HepG2 (cell line): ENCODE measurements around the gene ZNF367. TPM values are rescaled to one million over a fixed set of nuclear protein-coding genes. Genes with fewer than 3 reads are reported as not detected.

Experiments
- ATAC-seq: fragments of 200-7000 bp; cut with Tn5 transposase; 3 replicates; pipeline ENCODE4 v1.9.1; 2020; ENCODE audit warnings: mild to moderate bottlenecking, moderate library complexity
- BruUV-seq: library from RNA; stranded (reverse); fragments of 400-500 nt; replicated peaks from 2 replicates; lab custom pipeline; 2021; lab: Mats Ljungman, UMichigan
- CTCF ChIA-PET: fragments of 300-600 bp; formaldehyde crosslinking; extraction: SDS; loops from one replicate; lab custom pipeline; 2021; ENCODE audit warnings: low total read pairs, inconsistent platforms, low intra/inter-chr PET ratio; lab: Yijun Ruan, JAX
- POLR2A ChIA-PET: fragments of 350-600 bp; sonication (Branson Sonifier 250); formaldehyde crosslinking; loops from one replicate; lab custom pipeline; 2020; ENCODE audit warnings: antibody characterized with exemption, inconsistent platforms; lab: Yijun Ruan, JAX
- DNase-seq: peaks from one replicate; pipeline ENCODE4 v3.0.0-alpha.2; 2015; ENCODE audit warnings: low spot score
- FAIRE-seq: peaks from 3 replicates; lab custom pipeline; 2011; peaks lifted over from hg19 to GRCh38; lab: Jason Lieb, UNC
- H2AFZ ChIP-seq: one replicate; pipeline ENCODE4 v1.6.1; 2011; ENCODE audit warnings: low read length, inconsistent platforms
- H3K27ac ChIP-seq: fragments of 300-600 bp; 3 replicates; pipeline ENCODE4 v1.8.0; 2011; ENCODE audit warnings: mixed run types, mild to moderate bottlenecking, mixed read lengths, low read length, inconsistent platforms; ENCODE audit not compliant: insufficient read depth; ENCODE audit errors: extremely low read length
- H3K27me3 ChIP-seq, 2 experiments: fragments of 200-600 bp in 1 of 2; 2 replicates in 1 of 2; 3 replicates in 1 of 2; pipeline versions ENCODE4 v1.6.0 to v1.8.0; 2011; ENCODE audit warnings: low read length in 2 of 2, mild to moderate bottlenecking in 2 of 2, moderate library complexity in 2 of 2, inconsistent platforms in 1 of 2; ENCODE audit not compliant: insufficient read depth in 2 of 2, control insufficient read depth in 1 of 2
- H3K36me3 ChIP-seq, 2 experiments: fragments of 200-600 bp in 1 of 2; replicated peaks in 1 of 2; 2 replicates in 1 of 2; 3 replicates in 1 of 2; pipeline versions ENCODE4 v1.5.1 to v1.8.0; 2011; ENCODE audit warnings: low read length in 2 of 2, inconsistent platforms in 1 of 2; ENCODE audit not compliant: insufficient read depth in 2 of 2, control insufficient read depth in 1 of 2
- H3K4me1 ChIP-seq: 2 replicates; pipeline ENCODE4 v1.5.1; 2012; ENCODE audit warnings: low read length, inconsistent platforms; ENCODE audit not compliant: insufficient read depth
- H3K4me2 ChIP-seq: 2 replicates; pipeline ENCODE4 v1.6.0; 2011; ENCODE audit warnings: low read depth, low read length, inconsistent platforms
- H3K4me3 ChIP-seq, 3 experiments: fragments of 200-600 bp in 1 of 3; sonication (generic), shearing (Covaris generic) in 1 of 3; replicated peaks in 1 of 3; 2 replicates each; pipeline ENCODE4 v1.5.1; 2011 to 2016; ENCODE audit warnings: low read length in 3 of 3, inconsistent platforms in 2 of 3, low read depth in 2 of 3, mild to moderate bottlenecking in 2 of 3, control low read depth in 1 of 3, mixed read lengths in 1 of 3; ENCODE audit not compliant: insufficient read depth in 1 of 3
- H3K79me2 ChIP-seq: one replicate; pipeline ENCODE4 v1.6.1; 2011; ENCODE audit warnings: low read length, inconsistent platforms; ENCODE audit not compliant: insufficient read depth
- H3K9ac ChIP-seq: 2 replicates; pipeline ENCODE4 v1.6.0; 2011; ENCODE audit warnings: mild to moderate bottlenecking, low read depth, low read length, inconsistent platforms; ENCODE audit not compliant: insufficient read depth
- H3K9me3 ChIP-seq: 2 replicates; pipeline ENCODE4 v1.5.1; 2012; ENCODE audit warnings: mild to moderate bottlenecking, low read length
- H4K20me1 ChIP-seq: 2 replicates; pipeline ENCODE4 v1.6.0; 2011; ENCODE audit warnings: inconsistent platforms, mild to moderate bottlenecking, low read length, moderate library complexity; ENCODE audit not compliant: insufficient read depth
- NFYB ChIP-seq: sonication (generic); formaldehyde crosslinking; IDR thresholded peaks from 2 replicates; pipeline ENCODE4 v1.4.0; 2020; ENCODE audit warnings: missing genetic modification reagents
- RBM39 ChIP-seq: fragments of 200-400 bp; formaldehyde crosslinking; IDR thresholded peaks from one replicate; pipeline ENCODE4 v1.6.1; 2018; ENCODE audit warnings: antibody characterized with exemption, mild to moderate bottlenecking, low read depth, low read length; ENCODE audit not compliant: poor library complexity, severe bottlenecking
- THRA ChIP-seq: sonication (generic); formaldehyde crosslinking; IDR thresholded peaks from 2 replicates; pipeline ENCODE4 v1.4.0; 2020; ENCODE audit warnings: missing genetic modification reagents, borderline replicate concordance
- ZKSCAN1 ChIP-seq: fragments of 150-350 bp; IDR thresholded peaks from 2 replicates; pipeline ENCODE4 v1.6.1; 2014; ENCODE audit warnings: low read length
- ZNF275 ChIP-seq: sonication (generic); formaldehyde crosslinking; IDR thresholded peaks from 2 replicates; pipeline ENCODE4 v1.8.0; 2022; ENCODE audit warnings: missing genetic modification reagents, mild to moderate bottlenecking, inconsistent platforms, borderline replicate concordance
- ZNF784 ChIP-seq: sonication (generic); formaldehyde crosslinking; IDR thresholded peaks from 2 replicates; pipeline ENCODE4 v1.5.1; 2020; ENCODE audit warnings: missing genetic modification reagents, mild to moderate bottlenecking, borderline replicate concordance
- WGBS: methylation state at CpG from one replicate; pipeline ENCODE4 v1.1.6; 2017; ENCODE audit warnings: low lambda C conversion rate; 5-methylcytosine and 5-hydroxymethylcytosine counted together
- in situ Hi-C: cut with HindIII; loops from 2 replicates; pipeline ENCODE4 v1.10.0; 2017; ENCODE audit warnings: low pct_unique_long_range_greater_than_20kb; ENCODE audit not compliant: extremely low pct_ligation_motif_present
- intact Hi-C: fragments of 100-400 bp; cut with micrococcal nuclease; formaldehyde crosslinking; loops from one replicate; pipeline ENCODE4 v1.10.0; 2022; ENCODE audit not compliant: unreplicated experiment
- polyA plus RNA-seq, 8 experiments: library from polyadenylated mRNA; depleted of rRNA in 3 of 8; stranded (reverse) in 7 of 8; unstranded in 1 of 8; fragments of >200 nt; fragmentation: Illumina TruSeq in 4 of 8; extraction: Trizol in 4 of 8; gene quantifications; 2 replicates each; pipeline versions ENCODE4 v1.2.1 to v1.2.3, GENCODE V29; 2011 to 2016; ENCODE audit warnings: low read depth in 4 of 8, missing spikeins in 1 of 8, mixed read lengths in 1 of 8; ENCODE audit not compliant: insufficient read depth in 1 of 8
- total RNA-seq, 5 experiments: library from RNA; depleted of rRNA; stranded (reverse); fragments of >200 nt; fragmentation: Illumina TruSeq; extraction: Trizol; gene quantifications; 2 replicates each; pipeline ENCODE4 v1.2.3, GENCODE V29; 2016; ENCODE audit warnings: low read depth in 1 of 5
- TF ChIP-seq, protein P1 (sequence below), 2 experiments: sonication (generic) in 1 of 2; formaldehyde crosslinking in 1 of 2; IDR thresholded peaks; 2 replicates each; pipeline versions ENCODE4 v1.4.0 to v1.6.1; 2018 to 2020; ENCODE audit warnings: missing genetic modification reagents in 2 of 2, borderline replicate concordance in 1 of 2, low read depth in 1 of 2, mild to moderate bottlenecking in 1 of 2, missing biosample characterization in 1 of 2
- TF ChIP-seq, protein P2 (sequence below): fragments of 450-650 bp; IDR thresholded peaks from 2 replicates; pipeline ENCODE4 v1.6.1; 2017; ENCODE audit warnings: mild to moderate bottlenecking
- TF ChIP-seq, protein P3 (sequence below): sonication (generic); formaldehyde crosslinking; IDR thresholded peaks from 2 replicates; pipeline ENCODE4 v1.8.1; 2022; ENCODE audit warnings: mild to moderate bottlenecking, missing genetic modification reagents

The ZNF367 gene
- total and polyA plus RNA-seq, 2 of the 13 experiments (the other 11 are each of a cell fraction or from before 2014, with no cell fraction given), result 2.9 to 7.7 TPM

DNA sequence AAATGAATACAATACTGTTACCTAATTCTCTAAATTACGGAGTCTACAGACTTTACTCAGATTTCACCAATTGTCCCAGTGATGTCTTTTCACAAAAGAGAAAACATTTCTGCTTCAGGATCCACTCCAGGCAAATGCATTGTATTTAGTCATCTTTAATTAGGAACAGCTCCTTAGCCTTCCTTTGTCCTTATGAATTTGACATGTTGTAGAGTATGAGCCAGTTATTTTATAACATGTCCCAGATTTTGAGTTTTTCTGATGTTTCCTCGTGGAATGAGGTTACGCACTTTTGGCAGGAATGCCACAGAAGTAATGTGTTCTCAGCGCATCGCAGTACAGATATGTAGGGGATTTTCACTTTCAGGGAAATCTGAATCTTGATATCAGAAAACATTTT is 42.3 kb upstream of the ZNF367 start:
- TF ChIP-seq, protein P1, sequence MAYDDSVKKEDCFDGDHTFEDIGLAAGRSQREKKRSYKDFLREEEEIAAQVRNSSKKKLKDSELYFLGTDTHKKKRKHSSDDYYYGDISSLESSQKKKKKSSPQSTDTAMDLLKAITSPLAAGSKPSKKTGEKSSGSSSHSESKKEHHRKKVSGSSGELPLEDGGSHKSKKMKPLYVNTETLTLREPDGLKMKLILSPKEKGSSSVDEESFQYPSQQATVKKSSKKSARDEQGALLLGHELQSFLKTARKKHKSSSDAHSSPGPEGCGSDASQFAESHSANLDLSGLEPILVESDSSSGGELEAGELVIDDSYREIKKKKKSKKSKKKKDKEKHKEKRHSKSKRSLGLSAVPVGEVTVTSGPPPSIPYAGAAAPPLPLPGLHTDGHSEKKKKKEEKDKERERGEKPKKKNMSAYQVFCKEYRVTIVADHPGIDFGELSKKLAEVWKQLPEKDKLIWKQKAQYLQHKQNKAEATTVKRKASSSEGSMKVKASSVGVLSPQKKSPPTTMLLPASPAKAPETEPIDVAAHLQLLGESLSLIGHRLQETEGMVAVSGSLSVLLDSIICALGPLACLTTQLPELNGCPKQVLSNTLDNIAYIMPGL (CRISPR knock-in tag; IDR thresholded peaks at IDR 0.05; ENCODE audit: borderline replicate concordance in 1 of 2, low read depth in 1 of 2), result no peak
- TF ChIP-seq ZNF275 (CRISPR knock-in tag) (no peak), ZKSCAN1 (no peak), RBM39 (no peak), ZNF784 (CRISPR knock-in tag) (no peak), NFYB (CRISPR knock-in tag) (no peak), THRA (CRISPR knock-in tag) (no peak)
- TF ChIP-seq, protein P2, sequence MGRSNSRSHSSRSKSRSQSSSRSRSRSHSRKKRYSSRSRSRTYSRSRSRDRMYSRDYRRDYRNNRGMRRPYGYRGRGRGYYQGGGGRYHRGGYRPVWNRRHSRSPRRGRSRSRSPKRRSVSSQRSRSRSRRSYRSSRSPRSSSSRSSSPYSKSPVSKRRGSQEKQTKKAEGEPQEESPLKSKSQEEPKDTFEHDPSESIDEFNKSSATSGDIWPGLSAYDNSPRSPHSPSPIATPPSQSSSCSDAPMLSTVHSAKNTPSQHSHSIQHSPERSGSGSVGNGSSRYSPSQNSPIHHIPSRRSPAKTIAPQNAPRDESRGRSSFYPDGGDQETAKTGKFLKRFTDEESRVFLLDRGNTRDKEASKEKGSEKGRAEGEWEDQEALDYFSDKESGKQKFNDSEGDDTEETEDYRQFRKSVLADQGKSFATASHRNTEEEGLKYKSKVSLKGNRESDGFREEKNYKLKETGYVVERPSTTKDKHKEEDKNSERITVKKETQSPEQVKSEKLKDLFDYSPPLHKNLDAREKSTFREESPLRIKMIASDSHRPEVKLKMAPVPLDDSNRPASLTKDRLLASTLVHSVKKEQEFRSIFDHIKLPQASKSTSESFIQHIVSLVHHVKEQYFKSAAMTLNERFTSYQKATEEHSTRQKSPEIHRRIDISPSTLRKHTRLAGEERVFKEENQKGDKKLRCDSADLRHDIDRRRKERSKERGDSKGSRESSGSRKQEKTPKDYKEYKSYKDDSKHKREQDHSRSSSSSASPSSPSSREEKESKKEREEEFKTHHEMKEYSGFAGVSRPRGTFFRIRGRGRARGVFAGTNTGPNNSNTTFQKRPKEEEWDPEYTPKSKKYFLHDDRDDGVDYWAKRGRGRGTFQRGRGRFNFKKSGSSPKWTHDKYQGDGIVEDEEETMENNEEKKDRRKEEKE, result no peak
- TF ChIP-seq, protein P3, sequence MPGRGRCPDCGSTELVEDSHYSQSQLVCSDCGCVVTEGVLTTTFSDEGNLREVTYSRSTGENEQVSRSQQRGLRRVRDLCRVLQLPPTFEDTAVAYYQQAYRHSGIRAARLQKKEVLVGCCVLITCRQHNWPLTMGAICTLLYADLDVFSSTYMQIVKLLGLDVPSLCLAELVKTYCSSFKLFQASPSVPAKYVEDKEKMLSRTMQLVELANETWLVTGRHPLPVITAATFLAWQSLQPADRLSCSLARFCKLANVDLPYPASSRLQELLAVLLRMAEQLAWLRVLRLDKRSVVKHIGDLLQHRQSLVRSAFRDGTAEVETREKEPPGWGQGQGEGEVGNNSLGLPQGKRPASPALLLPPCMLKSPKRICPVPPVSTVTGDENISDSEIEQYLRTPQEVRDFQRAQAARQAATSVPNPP (CRISPR knock-in tag), result no peak

More for the DNA sequence above, 42.3 kb upstream of the ZNF367 start:
- in situ Hi-C loops, result no loop called here
- Histone ChIP-seq H3K36me3 (peaks cover 6 to 10% of the 10 kb centered on the region in 2 experiments), H4K20me1 (0 out of 2 replicates have a peak, but pooled peaks cover 3% of the 10 kb centered on the region), H3K4me2 (no peak overlapping the region), H3K27ac (no peak overlapping the region), H3K27me3 (no peaks in the 10 kb centered on the region), H3K9ac (no peak overlapping the region), H3K4me3 (no peak overlapping the region), H2AFZ (no peak overlapping the region), H3K79me2 (peaks cover 3% of the 10 kb centered on the region), H3K4me1 (peaks cover 10% of the 10 kb centered on the region; the same call in 1 of the 2 replicates), H3K9me3 (no peaks in the 10 kb centered on the region)
- FAIRE-seq (no peak), ATAC-seq (no peak), DNase-seq (no peak)
- ChIA-PET CTCF (no interaction called here), POLR2A (no interaction called here)
- intact Hi-C loops, result no loop called here
- WGBS, result 96% methylated on average over 5 of the region's 5 CpGs
- BruUV-seq, result no TSS peak
